ENCODE data around the gene CYP4X1.
A peak's percentile ranks its signal among the peaks of the same experiment; 100 is the strongest.

DNA sequence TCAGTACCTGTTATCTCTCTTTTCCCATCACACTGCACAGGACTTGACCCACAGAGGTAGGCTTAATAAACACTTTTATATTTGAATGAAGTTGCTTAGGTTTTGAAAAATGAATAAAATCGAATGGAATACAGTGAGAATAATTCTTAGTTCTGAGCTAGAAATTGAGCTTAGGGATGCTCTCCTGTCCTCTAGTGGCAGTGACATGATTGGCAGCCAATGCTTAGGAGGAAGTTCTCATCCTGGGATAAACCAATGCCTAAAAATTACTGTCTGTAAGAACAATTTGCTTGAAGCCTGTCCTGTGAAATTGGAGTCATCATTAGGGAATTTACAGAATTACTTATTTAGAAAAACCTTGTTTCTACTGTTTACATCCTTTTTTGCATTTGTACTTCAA, 21.3 kb upstream of the CYP4X1 start:
- TF ChIP-seq ZNF384 (IDR thresholded peaks at IDR 0.05): no peak
- TF ChIP-seq ELF4 (IDR thresholded peaks at IDR 0.05): no peak
- TF ChIP-seq FOXA1 (IDR thresholded peaks at IDR 0.05): no peak
- no peak for TF ChIP-seq SP1 (IDR thresholded peaks at IDR 0.05)
- no peak for TF ChIP-seq TARDBP (IDR thresholded peaks at IDR 0.05)
- TF ChIP-seq, protein P1, sequence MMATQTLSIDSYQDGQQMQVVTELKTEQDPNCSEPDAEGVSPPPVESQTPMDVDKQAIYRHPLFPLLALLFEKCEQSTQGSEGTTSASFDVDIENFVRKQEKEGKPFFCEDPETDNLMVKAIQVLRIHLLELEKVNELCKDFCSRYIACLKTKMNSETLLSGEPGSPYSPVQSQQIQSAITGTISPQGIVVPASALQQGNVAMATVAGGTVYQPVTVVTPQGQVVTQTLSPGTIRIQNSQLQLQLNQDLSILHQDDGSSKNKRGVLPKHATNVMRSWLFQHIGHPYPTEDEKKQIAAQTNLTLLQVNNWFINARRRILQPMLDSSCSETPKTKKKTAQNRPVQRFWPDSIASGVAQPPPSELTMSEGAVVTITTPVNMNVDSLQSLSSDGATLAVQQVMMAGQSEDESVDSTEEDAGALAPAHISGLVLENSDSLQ (IDR thresholded peaks at IDR 0.05): peak; percentile 74
- no peak for TF ChIP-seq FOXM1 (IDR thresholded peaks at IDR 0.05; ENCODE audit: borderline replicate concordance)

Data from HEK293T (cell line).